Dermis blood vessel endothelial cell (primary cell): ENCODE results near the gene EHMT2. TPM values are rescaled to one million over a fixed set of nuclear protein-coding genes. Genes with fewer than 3 reads are reported as not detected.
"Not testable (repeated sequence)": the region's sequence is repeated elsewhere in the genome, so short reads cannot be mapped to it uniquely, and the experiment has no call there.

Experiments used
- DNase-seq: peaks from one replicate; pipeline ENCODE4 v3.0.0; 2010
- total RNA-seq: library from RNA; depleted of rRNA; stranded (reverse); fragments of >200 nt; gene quantifications from 2 replicates; pipeline ENCODE4 v1.2.3, GENCODE V29; 2014

EHMT2 gene
- total RNA-seq, 1 donor from 2014 or later: 45.9 TPM

GRCh38 chr6:31911826-31912585 is 14.5 kb upstream of the EHMT2 start:
- DNase-seq: no peak

GRCh38 chr6:31909298-31909697 is 11.8 kb upstream of the EHMT2 start:
- not testable (repeated sequence) for DNase-seq

GRCh38 chr6:31908791-31909190 is 11.3 kb upstream of the EHMT2 start:
- DNase-seq: no peak

- not testable (repeated sequence) for DNase-seq
These were observed 10.8 kb upstream of the EHMT2 start for GRCh38 chr6:31908255-31908654.

- DNase-seq: no peak
These were observed 9.8 kb upstream of the EHMT2 start for GRCh38 chr6:31907158-31907813.

- not testable (repeated sequence) for DNase-seq
These were observed 9.2 kb upstream of the EHMT2 start for GRCh38 chr6:31906727-31907126.

- DNase-seq: no peak
These were observed 8.6 kb upstream of the EHMT2 start for GRCh38 chr6:31906122-31906521.

GRCh38 chr6:31905041-31905440 is 7.5 kb upstream of the EHMT2 start:
- no peak for DNase-seq

GRCh38 chr6:31903957-31904356 is 6.5 kb upstream of the EHMT2 start:
- DNase-seq: no peak

GRCh38 chr6:31901953-31902643 is 4.6 kb upstream of the EHMT2 start, which contains the start of gene ZBTB12:
Gene ZBTB12, minus strand, starts transcription at chr6:31902086. Its CDS starts 781 bp downstream, at chr6:31901305.
- peak; percentile 93 for DNase-seq

GRCh38 chr6:31901415-31901952 is 4.0 kb upstream of the EHMT2 start:
- peak; percentile 60 for DNase-seq

GRCh38 chr6:31900917-31901414 is 3.5 kb upstream of the EHMT2 start:
- peak; percentile 26 for DNase-seq

- DNase-seq: no peak
These were observed 2.6 kb upstream of the EHMT2 start for GRCh38 chr6:31899882-31900722.

- DNase-seq: no peak
These were observed 1.7 kb upstream of the EHMT2 start for GRCh38 chr6:31899215-31899614.

- peak; percentile 53 for DNase-seq
These were observed 999 bp upstream of the EHMT2 start for GRCh38 chr6:31898383-31899011.

- no peak for DNase-seq
These were observed 464 bp downstream of the EHMT2 start for GRCh38 chr6:31896856-31897611.

- no peak for DNase-seq
These were observed 1.0 kb downstream of the EHMT2 start for GRCh38 chr6:31896493-31896855.

- no peak for DNase-seq
These were observed 4.7 kb downstream of the EHMT2 start for GRCh38 chr6:31892821-31893220.

- DNase-seq: no peak
These were observed 8.0 kb downstream of the EHMT2 start for GRCh38 chr6:31889331-31889972.
